A673 (cell line): ENCODE data around the gene TOM1L2. TPM values are rescaled to one million over a fixed set of nuclear protein-coding genes. Genes with fewer than 3 reads are reported as not detected.

Experiments
- BruUV-seq: library from RNA; stranded (reverse); fragments of 400-500 nt; replicated peaks from 2 replicates; lab custom pipeline; 2021; lab: Mats Ljungman, UMichigan
- CTCF ChIA-PET: fragments of 300-600 bp; sonication (Branson Sonifier 250); formaldehyde crosslinking; loops from one replicate; lab custom pipeline; 2022; ENCODE audit warnings: antibody characterized with exemption; lab: Charles Lee
- POLR2A ChIA-PET: fragments of 300-600 bp; sonication (Branson Sonifier 250); formaldehyde crosslinking; loops from one replicate; lab custom pipeline; 2022; ENCODE audit warnings: antibody characterized with exemption; ENCODE audit not compliant: low non-redundant PET; lab: Charles Lee
- DNase-seq: peaks from one replicate; pipeline ENCODE4 v3.0.0-alpha.2; 2015; ENCODE audit warnings: low spot score
- H3K27ac ChIP-seq: fragments of 200-600 bp; sonication (generic); 2 replicates; pipeline ENCODE4 v1.5.1; 2016; ENCODE audit warnings: mixed run types, low read depth, mild to moderate bottlenecking, mixed read lengths, antibody characterized with exemption, low read length; ENCODE audit not compliant: poor library complexity, severe bottlenecking
- H3K27me3 ChIP-seq: fragments of 200-600 bp; sonication (generic); replicated peaks from 2 replicates; pipeline ENCODE4 v1.6.1; 2017; ENCODE audit warnings: mixed run types, low read depth, mild to moderate bottlenecking, mixed read lengths, antibody characterized with exemption, low read length; ENCODE audit not compliant: insufficient read depth, poor library complexity
- H3K36me3 ChIP-seq: fragments of 200-600 bp; sonication (generic); 2 replicates; pipeline ENCODE4 v1.6.1; 2016; ENCODE audit warnings: mixed run types, mild to moderate bottlenecking, mixed read lengths, antibody characterized with exemption, low read length; ENCODE audit not compliant: insufficient read depth, poor library complexity, severe bottlenecking
- H3K4me1 ChIP-seq: fragments of 200-600 bp; sonication (generic); 2 replicates; pipeline ENCODE4 v1.6.1; 2017; ENCODE audit warnings: mixed run types, mild to moderate bottlenecking, mixed read lengths, antibody characterized with exemption, low read length; ENCODE audit not compliant: insufficient read depth, poor library complexity, severe bottlenecking
- H3K4me3 ChIP-seq: fragments of 200-600 bp; sonication (generic); 2 replicates; pipeline ENCODE4 v1.5.1; 2016; ENCODE audit warnings: low read depth, mixed run types, mild to moderate bottlenecking, mixed read lengths, low read length; ENCODE audit not compliant: poor library complexity, severe bottlenecking
- H3K9me3 ChIP-seq: fragments of 200-600 bp; sonication (generic); 2 replicates; pipeline ENCODE4 v1.6.1; 2016; ENCODE audit warnings: mixed run types, low read depth, mild to moderate bottlenecking, mixed read lengths, antibody characterized with exemption, low read length; ENCODE audit not compliant: poor library complexity, severe bottlenecking
- EZH2 ChIP-seq: fragments of 200-600 bp; sonication (generic); IDR thresholded peaks from 2 replicates; pipeline ENCODE4 v1.6.1; 2017; ENCODE audit warnings: borderline replicate concordance, low read depth, mild to moderate bottlenecking, mixed read lengths, antibody characterized with exemption, low read length; ENCODE audit not compliant: poor library complexity, severe bottlenecking
- intact Hi-C: fragments of 100-400 bp; cut with micrococcal nuclease; formaldehyde crosslinking; loops from one replicate; pipeline ENCODE4 v1.10.0; 2022; ENCODE audit not compliant: unreplicated experiment
- total RNA-seq: library from RNA; stranded (reverse); gene quantifications from 2 replicates; pipeline ENCODE4 v1.2.3, GENCODE V29; 2021
- TF ChIP-seq, protein P1 (sequence below): fragments of 300-800, 200-600 bp; sonication (generic); conservative IDR thresholded peaks from 2 replicates; pipeline ENCODE4 v1.5.1; 2017; ENCODE audit warnings: low read depth, mild to moderate bottlenecking, antibody characterized with exemption, low read length, moderate library complexity, mixed read lengths

The TOM1L2 gene
- total RNA-seq, 1 experiment from 2014 or later, result 10.0 TPM

DNA sequence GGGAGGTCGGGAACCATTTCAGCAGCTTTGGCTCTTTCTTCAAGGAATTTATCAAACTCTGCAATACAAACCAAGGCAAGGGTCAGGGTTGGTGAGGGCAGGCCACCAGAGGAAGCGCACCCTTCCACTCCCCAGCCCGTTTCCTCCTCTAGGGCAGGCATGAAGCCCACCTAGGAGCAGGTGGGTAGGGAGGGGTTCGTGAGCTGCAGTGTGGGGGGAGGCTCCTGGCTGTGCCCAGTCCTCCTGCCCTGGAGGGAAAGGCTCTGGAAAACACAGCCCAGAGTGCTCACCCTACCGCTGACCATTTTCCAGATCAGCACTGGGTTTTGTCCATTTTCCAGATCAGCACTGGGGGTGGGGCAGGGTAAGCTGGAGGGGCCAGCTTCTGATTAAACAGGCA, 124.5 kb downstream of the TOM1L2 start:
- Histone ChIP-seq H3K9me3 (no peaks in the 10 kb centered on the region), H3K4me3 (no peak overlapping the region), H3K27me3 (no peaks in the 10 kb centered on the region), H3K4me1 (peaks cover 26% of the 10 kb centered on the region), H3K27ac (no peak overlapping the region), H3K36me3 (no peaks in the 10 kb centered on the region)
- no peak for DNase-seq
- POLR2A ChIA-PET, result interaction anchor here (0.7 kb wide), 1 partner anchor 57 kb away, joined by 3 read pairs; no protein-coding TSS in a partner anchor
- intact Hi-C loops, result no loop called here
- TF ChIP-seq, protein P1, sequence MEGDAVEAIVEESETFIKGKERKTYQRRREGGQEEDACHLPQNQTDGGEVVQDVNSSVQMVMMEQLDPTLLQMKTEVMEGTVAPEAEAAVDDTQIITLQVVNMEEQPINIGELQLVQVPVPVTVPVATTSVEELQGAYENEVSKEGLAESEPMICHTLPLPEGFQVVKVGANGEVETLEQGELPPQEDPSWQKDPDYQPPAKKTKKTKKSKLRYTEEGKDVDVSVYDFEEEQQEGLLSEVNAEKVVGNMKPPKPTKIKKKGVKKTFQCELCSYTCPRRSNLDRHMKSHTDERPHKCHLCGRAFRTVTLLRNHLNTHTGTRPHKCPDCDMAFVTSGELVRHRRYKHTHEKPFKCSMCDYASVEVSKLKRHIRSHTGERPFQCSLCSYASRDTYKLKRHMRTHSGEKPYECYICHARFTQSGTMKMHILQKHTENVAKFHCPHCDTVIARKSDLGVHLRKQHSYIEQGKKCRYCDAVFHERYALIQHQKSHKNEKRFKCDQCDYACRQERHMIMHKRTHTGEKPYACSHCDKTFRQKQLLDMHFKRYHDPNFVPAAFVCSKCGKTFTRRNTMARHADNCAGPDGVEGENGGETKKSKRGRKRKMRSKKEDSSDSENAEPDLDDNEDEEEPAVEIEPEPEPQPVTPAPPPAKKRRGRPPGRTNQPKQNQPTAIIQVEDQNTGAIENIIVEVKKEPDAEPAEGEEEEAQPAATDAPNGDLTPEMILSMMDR, result no peak
- no peak for TF ChIP-seq EZH2
- CTCF ChIA-PET, result no interaction called here
- no TSS peak for BruUV-seq

DNA sequence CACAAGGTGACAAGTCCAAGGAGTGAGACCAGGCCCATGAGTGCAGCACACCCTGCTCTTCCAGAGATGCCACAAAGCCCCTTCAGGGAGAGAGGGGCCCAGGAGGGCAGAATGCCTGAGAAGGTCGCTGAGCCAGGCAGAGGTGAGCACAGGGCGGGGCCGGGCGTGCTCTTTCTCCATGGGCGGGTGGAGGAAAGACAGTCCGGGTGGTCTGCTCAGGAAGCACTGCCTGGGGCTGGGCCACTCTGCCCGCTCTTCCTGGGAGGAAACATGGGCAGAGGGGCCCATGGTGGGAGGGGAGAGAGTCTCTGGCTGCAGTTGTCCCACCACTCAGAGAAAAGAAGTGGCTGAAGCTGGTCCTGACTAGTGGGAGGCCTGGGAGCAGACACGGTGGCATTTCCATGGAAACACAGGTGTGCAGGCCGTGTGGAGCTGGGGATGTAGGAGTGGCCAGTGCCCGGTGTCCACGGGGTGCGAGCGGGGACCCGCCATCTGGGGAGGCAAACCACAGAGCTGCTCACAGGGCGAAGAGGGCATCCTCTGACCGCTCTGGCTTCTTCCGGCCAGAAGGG, 125.0 kb downstream of the TOM1L2 start:
- no peak overlapping the region for H3K4me3 ChIP-seq
- peaks cover 26% of the 10 kb centered on the region for H3K4me1 ChIP-seq
- no peaks in the 10 kb centered on the region for H3K27me3 ChIP-seq
- DNase-seq, result no peak
- intact Hi-C loops, result no loop called here
- CTCF ChIA-PET, result no interaction called here
- TF ChIP-seq, protein P1, result no peak
- TF ChIP-seq EZH2, result no peak
- H3K27ac ChIP-seq, result no peak overlapping the region
- H3K9me3 ChIP-seq, result no peaks in the 10 kb centered on the region
- no peaks in the 10 kb centered on the region for H3K36me3 ChIP-seq
- BruUV-seq, result no TSS peak
- POLR2A ChIA-PET, result interaction anchor here (0.7 kb wide), 1 partner anchor 56 kb away, joined by 3 read pairs; no protein-coding TSS in a partner anchor

DNA sequence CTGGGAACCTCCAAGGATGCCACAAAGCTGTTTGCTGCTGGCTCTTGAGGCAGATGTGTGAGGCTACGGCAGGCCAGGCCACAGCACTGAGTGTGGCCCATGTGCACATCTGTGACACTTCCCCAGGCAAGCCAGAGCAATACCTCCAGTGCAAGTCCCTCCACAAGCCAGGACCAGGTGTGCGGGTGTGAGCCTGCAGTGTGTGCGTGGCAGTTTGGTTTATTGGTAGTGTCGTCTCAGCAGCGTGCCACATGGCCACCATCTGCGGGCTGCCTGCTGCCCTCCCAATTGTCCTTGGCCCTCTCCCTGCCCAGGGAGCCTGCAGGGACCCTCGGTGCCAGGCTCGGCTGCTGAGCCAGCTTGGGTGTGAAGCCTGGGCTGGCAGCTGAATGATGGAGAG, 125.6 kb downstream of the TOM1L2 start:
- Histone ChIP-seq H3K27me3 (no peaks in the 10 kb centered on the region), H3K4me1 (peaks cover 28% of the 10 kb centered on the region), H3K36me3 (no peaks in the 10 kb centered on the region), H3K27ac (no peak overlapping the region), H3K4me3 (no peak overlapping the region), H3K9me3 (no peaks in the 10 kb centered on the region)
- TF ChIP-seq, protein P1, result no peak
- CTCF ChIA-PET, result no interaction called here
- no peak for DNase-seq
- intact Hi-C loops, result no loop called here
- POLR2A ChIA-PET, result no interaction called here
- no TSS peak for BruUV-seq
